Sigmoid colon (tissue), 4 donors: ENCODE data around the gene KDM1B.

Experiments used
- CTCF ChIP-seq, 4 experiments: fragments of 450-650 bp in 3 of 4; fragments of 200-600 bp in 1 of 4; IDR thresholded peaks; one replicate each; pipeline ENCODE4 v1.5.1; 2016 to 2019; ENCODE audit warnings: antibody characterized with exemption in 4 of 4, mild to moderate bottlenecking in 3 of 4, moderate library complexity in 2 of 4
- EP300 ChIP-seq, 4 donors: sonication (generic); formaldehyde crosslinking; IDR thresholded peaks; one replicate each; pipeline ENCODE4 v1.6.1; 2017; ENCODE audit warnings: antibody characterized with exemption in 4 of 4
- POLR2A ChIP-seq, 2 donors: fragments of 450-650 bp; IDR thresholded peaks; one replicate each; pipeline ENCODE4 v1.6.1; 2016; ENCODE audit warnings: antibody characterized with exemption in 2 of 2, mild to moderate bottlenecking in 2 of 2, moderate library complexity in 2 of 2

- TF ChIP-seq CTCF (IDR thresholded peaks at IDR 0.05) (no peak), EP300 (IDR thresholded peaks at IDR 0.05) (no peak), POLR2A (IDR thresholded peaks at IDR 0.05) (no peak)
These were observed 54.4 kb downstream of the KDM1B start for GRCh38 chr6:18209539-18210197.
